ENCODE results near the gene BNIP1.

GRCh38 chr5:173204185-173204979 lies 60.1 kb downstream of the BNIP1 start:
- TF ChIP-seq, protein P1, sequence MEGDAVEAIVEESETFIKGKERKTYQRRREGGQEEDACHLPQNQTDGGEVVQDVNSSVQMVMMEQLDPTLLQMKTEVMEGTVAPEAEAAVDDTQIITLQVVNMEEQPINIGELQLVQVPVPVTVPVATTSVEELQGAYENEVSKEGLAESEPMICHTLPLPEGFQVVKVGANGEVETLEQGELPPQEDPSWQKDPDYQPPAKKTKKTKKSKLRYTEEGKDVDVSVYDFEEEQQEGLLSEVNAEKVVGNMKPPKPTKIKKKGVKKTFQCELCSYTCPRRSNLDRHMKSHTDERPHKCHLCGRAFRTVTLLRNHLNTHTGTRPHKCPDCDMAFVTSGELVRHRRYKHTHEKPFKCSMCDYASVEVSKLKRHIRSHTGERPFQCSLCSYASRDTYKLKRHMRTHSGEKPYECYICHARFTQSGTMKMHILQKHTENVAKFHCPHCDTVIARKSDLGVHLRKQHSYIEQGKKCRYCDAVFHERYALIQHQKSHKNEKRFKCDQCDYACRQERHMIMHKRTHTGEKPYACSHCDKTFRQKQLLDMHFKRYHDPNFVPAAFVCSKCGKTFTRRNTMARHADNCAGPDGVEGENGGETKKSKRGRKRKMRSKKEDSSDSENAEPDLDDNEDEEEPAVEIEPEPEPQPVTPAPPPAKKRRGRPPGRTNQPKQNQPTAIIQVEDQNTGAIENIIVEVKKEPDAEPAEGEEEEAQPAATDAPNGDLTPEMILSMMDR (IDR thresholded peaks at IDR 0.05) = peak; percentile 18 to 51 (median 34)
- TF ChIP-seq POLR2AphosphoS5 (IDR thresholded peaks at IDR 0.05) (no peak), POLR2A (IDR thresholded peaks at IDR 0.05; ENCODE audit: low read depth) (no peak), EP300 (IDR thresholded peaks at IDR 0.05) (no peak)
